Endodermal cell (in vitro differentiated cells): ENCODE results near the gene ACTL8. TPM values are rescaled to one million over a fixed set of nuclear protein-coding genes. Genes with fewer than 3 reads are reported as not detected.

Source experiments
- DNase-seq: peaks from one replicate; pipeline ENCODE4 v3.0.0-alpha.2; 2017
- H3K27ac ChIP-seq: 2 replicates; pipeline ENCODE4 v1.5.1; 2013; ENCODE audit warnings: mild to moderate bottlenecking, low read depth, low read length, moderate library complexity
- H3K27me3 ChIP-seq: 2 replicates; pipeline ENCODE4 v1.6.1; 2013; ENCODE audit warnings: mild to moderate bottlenecking, low read length, moderate library complexity; ENCODE audit not compliant: insufficient read depth, control insufficient read depth, poor library complexity, severe bottlenecking
- H3K36me3 ChIP-seq: 2 replicates; pipeline ENCODE4 v1.7.0; 2013; ENCODE audit warnings: mild to moderate bottlenecking, low read length, moderate library complexity; ENCODE audit not compliant: control insufficient read depth, insufficient read depth
- H3K4me1 ChIP-seq: one replicate; pipeline ENCODE4 v1.7.0; 2013; ENCODE audit warnings: low read length; ENCODE audit not compliant: control insufficient read depth, insufficient read depth
- H3K4me3 ChIP-seq: 2 replicates; pipeline ENCODE4 v1.5.1; 2013; ENCODE audit warnings: mild to moderate bottlenecking, low read length, moderate library complexity
- H3K9ac ChIP-seq: 2 replicates; pipeline ENCODE4 v1.6.1; 2013; ENCODE audit warnings: mild to moderate bottlenecking, low read length, moderate library complexity; ENCODE audit not compliant: poor library complexity, severe bottlenecking; ENCODE audit errors: extremely low read depth
- H3K9me3 ChIP-seq: 2 replicates; pipeline ENCODE4 v1.6.1; 2013; ENCODE audit warnings: mild to moderate bottlenecking, low read length, moderate library complexity; ENCODE audit not compliant: control insufficient read depth
- H3K27ac Mint-ChIP-seq: 2 replicates; pipeline ENCODE4 v1.8.0; 2020; ENCODE audit warnings: mixed read lengths
- H3K27me3 Mint-ChIP-seq: 2 replicates; pipeline ENCODE4 v1.8.0; 2021; ENCODE audit warnings: mild to moderate bottlenecking, mixed read lengths; ENCODE audit not compliant: insufficient read depth
- H3K36me3 Mint-ChIP-seq: 2 replicates; pipeline ENCODE4 v1.8.0; 2020; ENCODE audit warnings: low read depth, mixed read lengths
- H3K4me1 Mint-ChIP-seq: 2 replicates; pipeline ENCODE4 v1.8.0; 2020; ENCODE audit warnings: mixed read lengths
- H3K4me3 Mint-ChIP-seq: 2 replicates; pipeline ENCODE4 v1.8.0; 2020; ENCODE audit warnings: mild to moderate bottlenecking, moderate library complexity, mixed read lengths
- H3K9me3 Mint-ChIP-seq: 2 replicates; pipeline ENCODE4 v1.8.0; 2020; ENCODE audit warnings: mild to moderate bottlenecking, mixed read lengths
- CTCF ChIP-seq: fragments of 200-600 bp; sonication (generic); conservative IDR thresholded peaks from 2 replicates; pipeline ENCODE4 v1.5.0; 2021; ENCODE audit warnings: antibody characterized with exemption, mild to moderate bottlenecking
- WGBS, 2 experiments: methylation state at CpG; one replicate each; pipeline versions ENCODE4 v1.1.5 to v1.1.7; 2013; ENCODE audit warnings: missing lambda C conversion rate in 2 of 2, mixed read lengths in 1 of 2; ENCODE audit not compliant: insufficient coverage in 1 of 2, insufficient read length in 1 of 2; 5-methylcytosine and 5-hydroxymethylcytosine counted together
- total RNA-seq, 2 donors: library from RNA; stranded (reverse); fragmentation: NEBNext Ultra II Directional in 1 of 2; extraction: Animal tissue kit (Norgen Biotek cat#: 25700) in 1 of 2; gene quantifications; 2 replicates in 1 of 2; 3 replicates in 1 of 2; pipeline ENCODE4 v1.2.1, GENCODE V29; 2021

The ACTL8 gene
- total RNA-seq, 2 donors from 2014 or later: not detected

GRCh38 chr1:17869815-17870214 lies 114.7 kb downstream of the ACTL8 start:
- H3K4me1 ChIP-seq: peaks cover 2% of the 10 kb centered on the region
- no peak overlapping the region for H3K27ac Mint-ChIP-seq
- WGBS, 2 experiments: 81 to 87% methylated on average over 2 to 3 of the region's 3 CpGs
- no peaks in the 10 kb centered on the region for H3K27me3 Mint-ChIP-seq
- H3K4me1 Mint-ChIP-seq: peaks cover 10% of the 10 kb centered on the region
- no peak overlapping the region for H3K4me3 ChIP-seq
- no peaks in the 10 kb centered on the region for H3K36me3 ChIP-seq
- no peak for DNase-seq
- no peak overlapping the region for H3K9ac ChIP-seq
- no peak for TF ChIP-seq CTCF
- H3K27ac ChIP-seq: no peak overlapping the region
- peaks cover 4% of the 10 kb centered on the region for H3K9me3 ChIP-seq
- H3K9me3 Mint-ChIP-seq: peaks cover 12% of the 10 kb centered on the region
- H3K36me3 Mint-ChIP-seq: no peaks in the 10 kb centered on the region
- H3K4me3 Mint-ChIP-seq: no peak overlapping the region
- no peaks in the 10 kb centered on the region for H3K27me3 ChIP-seq

GRCh38 chr1:17870679-17871078 lies 115.5 kb downstream of the ACTL8 start:
- H3K9me3 Mint-ChIP-seq: peaks cover 12% of the 10 kb centered on the region
- no peaks in the 10 kb centered on the region for H3K27me3 Mint-ChIP-seq
- Histone ChIP-seq H3K27ac (no peak overlapping the region), H3K9ac (no peak overlapping the region), H3K36me3 (no peaks in the 10 kb centered on the region), H3K4me1 (peaks cover 4% of the 10 kb centered on the region), H3K4me3 (no peak overlapping the region), H3K9me3 (peaks cover 4% of the 10 kb centered on the region), H3K27me3 (no peaks in the 10 kb centered on the region)
- no peaks in the 10 kb centered on the region for H3K36me3 Mint-ChIP-seq
- no peak for DNase-seq
- TF ChIP-seq CTCF: no peak
- peaks cover 17% of the 10 kb centered on the region for H3K4me1 Mint-ChIP-seq
- WGBS, 2 experiments: 86 to 92% methylated on average over 1 of the region's 1 CpG
- no peak overlapping the region for H3K4me3 Mint-ChIP-seq
- H3K27ac Mint-ChIP-seq: no peak overlapping the region

- Mint-ChIP-seq H3K4me3 (no peak overlapping the region), H3K36me3 (no peaks in the 10 kb centered on the region), H3K27me3 (no peaks in the 10 kb centered on the region), H3K4me1 (peaks cover 18% of the 10 kb centered on the region), H3K9me3 (peaks cover 6% of the 10 kb centered on the region), H3K27ac (no peak overlapping the region)
- no peak for TF ChIP-seq CTCF
- no peak for DNase-seq
- H3K27me3 ChIP-seq: no peaks in the 10 kb centered on the region
- H3K9me3 ChIP-seq: peaks cover 4% of the 10 kb centered on the region
- H3K9ac ChIP-seq: no peak overlapping the region
- no peak overlapping the region for H3K4me3 ChIP-seq
- peaks cover 4% of the 10 kb centered on the region for H3K4me1 ChIP-seq
- H3K27ac ChIP-seq: no peak overlapping the region
- H3K36me3 ChIP-seq: no peaks in the 10 kb centered on the region
- 88 to 92% methylated on average over 5 to 8 of the region's 8 CpGs for WGBS, 2 experiments
Measured at GRCh38 chr1:17873007-17873675, 118.0 kb downstream of the ACTL8 start.
